ENCODE results near the gene WFDC9.
"Not testable (repeated sequence)": the region's sequence is repeated elsewhere in the genome, so short reads cannot be mapped to it uniquely, and the experiment has no call there.

WFDC9 gene

GRCh38 chr20:45589725-45590124 is 41.4 kb downstream of the WFDC9 start:
- DNase-seq = no peak

- no peak for DNase-seq
Observed at GRCh38 chr20:45588800-45589199, 42.3 kb downstream of the WFDC9 start.

GRCh38 chr20:45585986-45586385 is 45.1 kb downstream of the WFDC9 start:
- DNase-seq = not testable (repeated sequence)

- DNase-seq = not testable (repeated sequence)
Observed at GRCh38 chr20:45584294-45584693, 46.8 kb downstream of the WFDC9 start.

GRCh38 chr20:45583502-45583901 is 47.6 kb downstream of the WFDC9 start:
- DNase-seq = no peak

DNA sequence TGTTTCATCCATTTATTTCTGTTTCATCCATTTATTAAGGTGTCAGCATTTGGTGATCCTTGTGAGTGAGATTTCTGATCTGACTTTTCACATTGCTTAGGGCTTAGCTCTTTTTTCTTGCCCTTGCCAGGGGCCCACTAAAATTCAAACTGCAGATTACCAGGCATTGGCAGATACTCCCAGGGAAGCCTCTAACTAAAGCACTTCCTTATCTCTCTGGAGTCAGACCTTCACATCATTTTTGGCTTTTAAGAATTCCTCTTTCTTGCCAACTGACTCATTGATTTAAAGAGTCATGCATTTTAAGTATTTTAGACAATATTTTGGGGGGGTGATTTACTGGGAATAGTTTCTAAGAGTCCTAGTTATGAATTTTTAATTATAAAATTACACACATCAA is 49.4 kb downstream of the WFDC9 start:
- DNase-seq = no peak

GRCh38 chr20:45579184-45579583 is 51.9 kb downstream of the WFDC9 start, which contains the start of gene WFDC8:
Gene WFDC8, minus strand, starts transcription at chr20:45579284. Its CDS starts 37 bp downstream, at chr20:45579247.
- no peak for DNase-seq

DNA sequence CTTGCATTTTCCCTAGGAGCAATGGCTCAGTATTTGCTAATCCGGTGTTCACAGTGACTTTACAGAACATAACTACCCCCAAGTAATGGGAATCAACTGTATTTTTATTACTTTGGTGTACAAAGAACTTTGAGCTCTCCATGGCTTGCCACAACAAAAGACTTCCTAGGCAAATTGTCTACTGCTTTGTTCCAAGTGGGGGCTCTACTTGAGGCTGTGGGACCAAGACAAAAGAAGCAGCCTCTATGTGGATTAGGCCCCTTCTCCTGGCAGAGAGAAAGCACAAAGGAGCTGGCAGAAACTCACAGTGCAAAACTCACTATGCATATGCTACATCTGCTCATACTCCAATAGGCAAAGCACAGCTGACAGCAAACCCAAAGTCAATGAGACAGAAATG is 52.9 kb downstream of the WFDC9 start:
- no peak for DNase-seq

DNA sequence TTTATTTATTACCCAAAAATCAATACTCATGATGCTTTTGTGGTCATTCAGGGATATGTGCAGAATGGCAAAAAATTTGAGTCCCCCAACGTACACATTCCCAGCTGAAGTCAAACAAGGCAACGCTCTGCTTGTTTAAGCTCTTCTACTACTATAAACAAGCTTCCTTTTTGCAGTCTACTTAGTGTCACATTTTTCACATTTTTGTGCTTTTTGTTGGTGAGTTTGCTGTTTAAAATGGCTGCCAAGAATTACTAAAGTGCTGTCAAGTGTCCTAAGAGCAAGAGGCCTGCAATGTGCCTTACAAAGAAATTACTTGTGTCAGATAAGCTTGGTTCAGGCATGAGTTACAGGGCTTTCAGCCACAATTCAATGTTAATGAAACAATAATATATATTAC is 54.1 kb downstream of the WFDC9 start:
- no peak for DNase-seq

DNA sequence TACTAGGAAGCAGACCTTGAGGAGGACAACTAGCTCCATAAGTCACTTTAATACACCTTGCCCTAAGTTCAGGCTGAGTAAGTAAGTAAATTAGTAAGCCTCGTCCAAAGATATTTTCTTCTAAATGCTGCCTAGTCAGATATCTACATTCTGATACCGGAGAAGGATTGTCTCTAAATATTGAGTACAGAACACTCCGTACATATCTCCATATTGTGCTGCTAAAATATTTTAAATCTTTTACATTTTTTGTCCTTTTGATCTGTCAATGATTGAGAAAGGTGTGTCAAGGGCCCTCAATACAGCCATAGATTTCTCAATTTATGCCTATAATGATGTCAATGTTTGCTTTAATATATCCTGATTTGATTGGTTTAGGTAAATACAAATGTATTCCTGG is 55.2 kb downstream of the WFDC9 start:
- no peak for DNase-seq

- not testable (repeated sequence) for DNase-seq
Observed at GRCh38 chr20:45569650-45570049, 61.4 kb downstream of the WFDC9 start.

- DNase-seq = no peak
Observed at GRCh38 chr20:45564760-45565276, 66.3 kb downstream of the WFDC9 start.
